GM23338 (cell line): Measurements from ENCODE around the gene NCOR2. TPM values are rescaled to one million over a fixed set of nuclear protein-coding genes. Genes with fewer than 3 reads are reported as not detected.

Source experiments
- ATAC-seq: fragments of 200-7000 bp; cut with Tn5 transposase; 3 replicates; pipeline ENCODE4 v1.9.1; 2020
- DNase-seq: peaks from one replicate; pipeline ENCODE4 v3.0.0-alpha.2; 2015; ENCODE audit warnings: low spot score
- H2AFZ ChIP-seq: fragments of 200-600 bp; sonication (generic); 2 replicates; pipeline ENCODE4 v1.8.0; 2016; ENCODE audit warnings: antibody characterized with exemption, mild to moderate bottlenecking, moderate library complexity
- H3F3A ChIP-seq: fragments of 200-600 bp; sonication (generic); replicated peaks from 2 replicates; pipeline ENCODE4 v1.8.0; 2017; ENCODE audit warnings: antibody characterized with exemption, mixed run types, low read depth
- H3K27ac ChIP-seq: fragments of 200-600 bp; sonication (generic); 2 replicates; pipeline ENCODE4 v1.6.1; 2016; ENCODE audit warnings: low read depth
- H3K27me3 ChIP-seq: fragments of 200-600 bp; sonication (generic); 2 replicates; pipeline ENCODE4 v1.8.0; 2016; ENCODE audit warnings: mild to moderate bottlenecking, mixed run types, moderate library complexity; ENCODE audit not compliant: insufficient read depth
- H3K36me3 ChIP-seq: fragments of 200-600 bp; sonication (generic); 2 replicates; pipeline ENCODE4 v1.8.0; 2016; ENCODE audit warnings: mild to moderate bottlenecking; ENCODE audit not compliant: insufficient read depth
- H3K4me1 ChIP-seq: fragments of 200-600 bp; sonication (generic); 2 replicates; pipeline ENCODE4 v1.8.0; 2016; ENCODE audit warnings: mild to moderate bottlenecking, moderate library complexity; ENCODE audit not compliant: insufficient read depth
- H3K4me2 ChIP-seq: fragments of 200-600 bp; sonication (generic); 2 replicates; pipeline ENCODE4 v1.7.1; 2017; ENCODE audit warnings: mixed run types
- H3K4me3 ChIP-seq: fragments of 200-600 bp; sonication (generic); 2 replicates; pipeline ENCODE4 v1.6.1; 2016; ENCODE audit warnings: mixed run types
- H3K79me2 ChIP-seq: fragments of 200-600 bp; sonication (generic); replicated peaks from 2 replicates; pipeline ENCODE4 v1.8.0; 2017; ENCODE audit warnings: mild to moderate bottlenecking; ENCODE audit not compliant: insufficient read depth
- H3K9me2 ChIP-seq: fragments of 200-600 bp; sonication (generic); 2 replicates; pipeline ENCODE4 v1.8.0; 2017; ENCODE audit not compliant: insufficient read depth
- H4K20me1 ChIP-seq: fragments of 200-600 bp; sonication (generic); replicated peaks from 2 replicates; pipeline ENCODE4 v1.8.0; 2017; ENCODE audit warnings: mild to moderate bottlenecking; ENCODE audit not compliant: insufficient read depth
- H3K27ac Mint-ChIP-seq: 2 replicates; pipeline ENCODE4 v1.8.0; 2020; ENCODE audit warnings: inconsistent platforms, mild to moderate bottlenecking, moderate library complexity, mixed read lengths
- H3K27me3 Mint-ChIP-seq: 3 replicates; pipeline ENCODE4 v1.8.0; 2022; ENCODE audit warnings: low read depth, mild to moderate bottlenecking, moderate library complexity, mixed read lengths, inconsistent platforms; ENCODE audit not compliant: insufficient read depth, poor library complexity
- H3K36me3 Mint-ChIP-seq: 3 replicates; pipeline ENCODE4 v1.8.0; 2021; ENCODE audit warnings: low read depth, mild to moderate bottlenecking, inconsistent platforms, moderate library complexity, mixed read lengths
- H3K4me1 Mint-ChIP-seq: 3 replicates; pipeline ENCODE4 v1.8.0; 2020; ENCODE audit warnings: mild to moderate bottlenecking, inconsistent platforms, mixed read lengths
- H3K4me3 Mint-ChIP-seq: 3 replicates; pipeline ENCODE4 v1.8.0; 2021; ENCODE audit warnings: moderate library complexity, mild to moderate bottlenecking, inconsistent platforms, mixed read lengths
- H3K9me3 Mint-ChIP-seq: 3 replicates; pipeline ENCODE4 v1.8.0; 2020; ENCODE audit warnings: moderate library complexity, mild to moderate bottlenecking, inconsistent platforms, mixed read lengths
- CREB1 ChIP-seq: fragments of 250-450 bp; sonication (Bioruptor Pico); IDR thresholded peaks from 2 replicates; pipeline ENCODE4 v1.5.0; 2020; ENCODE audit warnings: low read depth, mild to moderate bottlenecking, moderate library complexity
- EZH2 ChIP-seq: fragments of 200-600 bp; sonication (generic); IDR thresholded peaks from one replicate; pipeline ENCODE4 v1.8.0; 2017; ENCODE audit warnings: antibody characterized with exemption, mild to moderate bottlenecking, low read depth; ENCODE audit not compliant: unreplicated experiment
- EZH2phosphoT487 ChIP-seq: fragments of 200-600 bp; sonication (generic); IDR thresholded peaks from one replicate; pipeline ENCODE4 v1.8.1; 2018; ENCODE audit warnings: antibody characterized with exemption; ENCODE audit not compliant: unreplicated experiment
- JUNB ChIP-seq: IDR thresholded peaks from one replicate; pipeline ENCODE4 v1.6.1; 2016; ENCODE audit warnings: antibody characterized with exemption; ENCODE audit not compliant: unreplicated experiment
- NANOG ChIP-seq: IDR thresholded peaks from 2 replicates; pipeline ENCODE4 v1.6.1; 2016; ENCODE audit warnings: antibody characterized with exemption, borderline replicate concordance
- POLR2AphosphoS5 ChIP-seq: IDR thresholded peaks from 2 replicates; pipeline ENCODE4 v1.6.1; 2016; ENCODE audit warnings: antibody characterized with exemption, low read depth
- STAT1 ChIP-seq: IDR thresholded peaks from one replicate; pipeline ENCODE4 v1.6.1; 2016; ENCODE audit warnings: antibody characterized with exemption; ENCODE audit not compliant: unreplicated experiment
- ZNF114 ChIP-seq: fragments of 250-450 bp; sonication (Bioruptor Pico); IDR thresholded peaks from 2 replicates; pipeline ENCODE4 v1.5.0; 2020; ENCODE audit warnings: mild to moderate bottlenecking, moderate library complexity
- ZNF331 ChIP-seq: fragments of 250-450 bp; sonication (Bioruptor Pico); IDR thresholded peaks from 2 replicates; pipeline ENCODE4 v1.5.0; 2020; ENCODE audit warnings: low read depth, mild to moderate bottlenecking, moderate library complexity
- polyA plus RNA-seq: library from polyadenylated mRNA; unstranded; fragments of >200 nt; fragmentation: Nextera tagmentation; extraction: Ambion mirVana; gene quantifications from 2 replicates; pipeline ENCODE4 v1.2.1, GENCODE V29; 2016
- total RNA-seq: library from RNA; depleted of rRNA; stranded (reverse); fragments of >200 nt; shearing (Covaris generic); gene quantifications from 2 replicates; pipeline ENCODE4 v1.2.3, GENCODE V29; 2014
- TF ChIP-seq, protein P1 (sequence below): IDR thresholded peaks from 2 replicates; pipeline ENCODE4 v1.6.1; 2016; ENCODE audit warnings: antibody characterized with exemption
- TF ChIP-seq, protein P2 (sequence below): IDR thresholded peaks from one replicate; pipeline ENCODE4 v1.6.1; 2018; ENCODE audit warnings: antibody characterized with exemption; ENCODE audit not compliant: unreplicated experiment
- TF ChIP-seq, protein P3 (sequence below), 2 experiments: fragments of 200-600 bp in 1 of 2; sonication (generic) in 1 of 2; conservative IDR thresholded peaks; 2 replicates each; pipeline versions ENCODE4 v1.5.1 to v1.6.1; 2016 to 2017; ENCODE audit warnings: antibody characterized with exemption in 2 of 2, low read depth in 2 of 2, mild to moderate bottlenecking in 2 of 2, moderate library complexity in 1 of 2
- TF ChIP-seq, protein P4 (sequence below): fragments of 250-450 bp; sonication (Bioruptor Pico); IDR thresholded peaks from 2 replicates; pipeline ENCODE4 v1.5.0; 2020; ENCODE audit warnings: mild to moderate bottlenecking, moderate library complexity

The NCOR2 gene
- total and polyA plus RNA-seq, 2 experiments from 2014 or later = 69.6 to 190 TPM

DNA sequence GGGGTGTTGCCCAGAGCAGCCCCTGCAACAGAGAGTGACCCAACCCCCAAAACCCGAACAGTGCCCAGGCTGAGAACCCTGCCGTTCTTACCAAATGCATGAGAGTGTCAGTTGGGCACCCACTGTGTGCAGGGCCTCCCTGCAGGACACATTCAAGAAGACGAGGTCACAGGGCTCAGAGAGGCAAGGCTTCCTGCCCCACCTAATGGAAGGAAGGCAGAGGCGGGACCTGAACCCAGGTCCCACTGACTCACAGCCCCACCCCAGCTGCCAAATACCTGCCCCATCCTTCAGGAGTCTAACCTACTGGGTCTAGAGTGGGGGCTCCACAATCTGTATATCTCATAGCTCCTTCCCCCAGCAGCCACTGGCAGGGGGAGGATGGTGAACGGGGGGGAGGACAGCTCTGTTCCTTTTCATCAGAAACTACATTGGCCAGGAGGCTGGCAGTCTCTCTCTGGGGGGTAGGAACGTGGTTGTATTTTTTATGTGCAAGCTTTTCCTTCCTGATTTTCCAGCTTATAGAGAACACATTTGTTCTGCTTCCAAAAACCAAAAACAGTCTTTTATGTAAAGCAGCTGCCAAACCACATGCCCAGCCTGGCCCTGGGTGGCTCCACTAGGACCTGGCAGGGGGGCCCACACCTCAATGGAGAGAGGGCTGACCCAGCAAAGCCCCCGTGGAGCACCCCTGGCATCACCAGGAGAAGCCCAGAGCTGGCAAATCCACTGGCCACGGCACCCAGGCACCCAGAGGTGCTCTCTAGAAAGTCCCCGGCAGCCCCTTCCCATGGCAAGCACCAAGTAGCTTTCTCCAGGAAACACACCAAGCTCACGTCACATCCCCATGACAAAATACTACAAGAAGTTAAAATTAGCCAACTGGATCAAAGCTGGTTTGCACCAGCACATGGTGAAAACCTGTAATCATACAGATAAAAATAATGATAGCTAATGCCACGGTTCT is 17.0 kb downstream of the NCOR2 start:
- no peaks in the 10 kb centered on the region for H3K36me3 ChIP-seq
- no peaks in the 10 kb centered on the region for H3K27me3 ChIP-seq
- 0 out of 2 replicates have a peak overlapping the region, but pooled peaks have one; percentile 84 for H3K27ac ChIP-seq
- no peaks in the 10 kb centered on the region for H3K9me2 ChIP-seq
- Mint-ChIP-seq H3K27ac (peak overlapping the region; percentile 96), H3K4me1 (peaks cover 61% of the 10 kb centered on the region), H3K4me3 (peak overlapping the region; percentile 3; the same call in 1 of the 3 replicates), H3K9me3 (no peaks in the 10 kb centered on the region), H3K27me3 (peaks cover 22% of the 10 kb centered on the region), H3K36me3 (peaks cover 18% of the 10 kb centered on the region)
- DNase-seq (no peak), ATAC-seq (no peak)
- peak overlapping the region; percentile 72; the same call in 1 of the 2 replicates for H3K4me2 ChIP-seq
- no peak overlapping the region for H3K4me3 ChIP-seq
- H3F3A ChIP-seq = peaks cover 10% of the 10 kb centered on the region; the same call in 1 of the 2 replicates
- H3K4me1 ChIP-seq = peaks cover 43% of the 10 kb centered on the region
- TF ChIP-seq ZNF331 (CRISPR knock-in tag) = no peak
- TF ChIP-seq, protein P1, sequence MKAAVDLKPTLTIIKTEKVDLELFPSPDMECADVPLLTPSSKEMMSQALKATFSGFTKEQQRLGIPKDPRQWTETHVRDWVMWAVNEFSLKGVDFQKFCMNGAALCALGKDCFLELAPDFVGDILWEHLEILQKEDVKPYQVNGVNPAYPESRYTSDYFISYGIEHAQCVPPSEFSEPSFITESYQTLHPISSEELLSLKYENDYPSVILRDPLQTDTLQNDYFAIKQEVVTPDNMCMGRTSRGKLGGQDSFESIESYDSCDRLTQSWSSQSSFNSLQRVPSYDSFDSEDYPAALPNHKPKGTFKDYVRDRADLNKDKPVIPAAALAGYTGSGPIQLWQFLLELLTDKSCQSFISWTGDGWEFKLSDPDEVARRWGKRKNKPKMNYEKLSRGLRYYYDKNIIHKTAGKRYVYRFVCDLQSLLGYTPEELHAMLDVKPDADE = no peak
- TF ChIP-seq, protein P2, sequence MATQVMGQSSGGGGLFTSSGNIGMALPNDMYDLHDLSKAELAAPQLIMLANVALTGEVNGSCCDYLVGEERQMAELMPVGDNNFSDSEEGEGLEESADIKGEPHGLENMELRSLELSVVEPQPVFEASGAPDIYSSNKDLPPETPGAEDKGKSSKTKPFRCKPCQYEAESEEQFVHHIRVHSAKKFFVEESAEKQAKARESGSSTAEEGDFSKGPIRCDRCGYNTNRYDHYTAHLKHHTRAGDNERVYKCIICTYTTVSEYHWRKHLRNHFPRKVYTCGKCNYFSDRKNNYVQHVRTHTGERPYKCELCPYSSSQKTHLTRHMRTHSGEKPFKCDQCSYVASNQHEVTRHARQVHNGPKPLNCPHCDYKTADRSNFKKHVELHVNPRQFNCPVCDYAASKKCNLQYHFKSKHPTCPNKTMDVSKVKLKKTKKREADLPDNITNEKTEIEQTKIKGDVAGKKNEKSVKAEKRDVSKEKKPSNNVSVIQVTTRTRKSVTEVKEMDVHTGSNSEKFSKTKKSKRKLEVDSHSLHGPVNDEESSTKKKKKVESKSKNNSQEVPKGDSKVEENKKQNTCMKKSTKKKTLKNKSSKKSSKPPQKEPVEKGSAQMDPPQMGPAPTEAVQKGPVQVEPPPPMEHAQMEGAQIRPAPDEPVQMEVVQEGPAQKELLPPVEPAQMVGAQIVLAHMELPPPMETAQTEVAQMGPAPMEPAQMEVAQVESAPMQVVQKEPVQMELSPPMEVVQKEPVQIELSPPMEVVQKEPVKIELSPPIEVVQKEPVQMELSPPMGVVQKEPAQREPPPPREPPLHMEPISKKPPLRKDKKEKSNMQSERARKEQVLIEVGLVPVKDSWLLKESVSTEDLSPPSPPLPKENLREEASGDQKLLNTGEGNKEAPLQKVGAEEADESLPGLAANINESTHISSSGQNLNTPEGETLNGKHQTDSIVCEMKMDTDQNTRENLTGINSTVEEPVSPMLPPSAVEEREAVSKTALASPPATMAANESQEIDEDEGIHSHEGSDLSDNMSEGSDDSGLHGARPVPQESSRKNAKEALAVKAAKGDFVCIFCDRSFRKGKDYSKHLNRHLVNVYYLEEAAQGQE = no peak
- no peak for TF ChIP-seq CREB1 (CRISPR knock-in tag)
- no peak for TF ChIP-seq ZNF114 (CRISPR knock-in tag)
- no peak for TF ChIP-seq POLR2AphosphoS5
- no peak for TF ChIP-seq STAT1
- TF ChIP-seq, protein P3, sequence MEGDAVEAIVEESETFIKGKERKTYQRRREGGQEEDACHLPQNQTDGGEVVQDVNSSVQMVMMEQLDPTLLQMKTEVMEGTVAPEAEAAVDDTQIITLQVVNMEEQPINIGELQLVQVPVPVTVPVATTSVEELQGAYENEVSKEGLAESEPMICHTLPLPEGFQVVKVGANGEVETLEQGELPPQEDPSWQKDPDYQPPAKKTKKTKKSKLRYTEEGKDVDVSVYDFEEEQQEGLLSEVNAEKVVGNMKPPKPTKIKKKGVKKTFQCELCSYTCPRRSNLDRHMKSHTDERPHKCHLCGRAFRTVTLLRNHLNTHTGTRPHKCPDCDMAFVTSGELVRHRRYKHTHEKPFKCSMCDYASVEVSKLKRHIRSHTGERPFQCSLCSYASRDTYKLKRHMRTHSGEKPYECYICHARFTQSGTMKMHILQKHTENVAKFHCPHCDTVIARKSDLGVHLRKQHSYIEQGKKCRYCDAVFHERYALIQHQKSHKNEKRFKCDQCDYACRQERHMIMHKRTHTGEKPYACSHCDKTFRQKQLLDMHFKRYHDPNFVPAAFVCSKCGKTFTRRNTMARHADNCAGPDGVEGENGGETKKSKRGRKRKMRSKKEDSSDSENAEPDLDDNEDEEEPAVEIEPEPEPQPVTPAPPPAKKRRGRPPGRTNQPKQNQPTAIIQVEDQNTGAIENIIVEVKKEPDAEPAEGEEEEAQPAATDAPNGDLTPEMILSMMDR (conservative IDR thresholded peaks at IDR 0.05; ENCODE audit: low read depth in 2 of 2) = no peak
- TF ChIP-seq JUNB = no peak
- no peak for TF ChIP-seq EZH2phosphoT487
- TF ChIP-seq, protein P4, sequence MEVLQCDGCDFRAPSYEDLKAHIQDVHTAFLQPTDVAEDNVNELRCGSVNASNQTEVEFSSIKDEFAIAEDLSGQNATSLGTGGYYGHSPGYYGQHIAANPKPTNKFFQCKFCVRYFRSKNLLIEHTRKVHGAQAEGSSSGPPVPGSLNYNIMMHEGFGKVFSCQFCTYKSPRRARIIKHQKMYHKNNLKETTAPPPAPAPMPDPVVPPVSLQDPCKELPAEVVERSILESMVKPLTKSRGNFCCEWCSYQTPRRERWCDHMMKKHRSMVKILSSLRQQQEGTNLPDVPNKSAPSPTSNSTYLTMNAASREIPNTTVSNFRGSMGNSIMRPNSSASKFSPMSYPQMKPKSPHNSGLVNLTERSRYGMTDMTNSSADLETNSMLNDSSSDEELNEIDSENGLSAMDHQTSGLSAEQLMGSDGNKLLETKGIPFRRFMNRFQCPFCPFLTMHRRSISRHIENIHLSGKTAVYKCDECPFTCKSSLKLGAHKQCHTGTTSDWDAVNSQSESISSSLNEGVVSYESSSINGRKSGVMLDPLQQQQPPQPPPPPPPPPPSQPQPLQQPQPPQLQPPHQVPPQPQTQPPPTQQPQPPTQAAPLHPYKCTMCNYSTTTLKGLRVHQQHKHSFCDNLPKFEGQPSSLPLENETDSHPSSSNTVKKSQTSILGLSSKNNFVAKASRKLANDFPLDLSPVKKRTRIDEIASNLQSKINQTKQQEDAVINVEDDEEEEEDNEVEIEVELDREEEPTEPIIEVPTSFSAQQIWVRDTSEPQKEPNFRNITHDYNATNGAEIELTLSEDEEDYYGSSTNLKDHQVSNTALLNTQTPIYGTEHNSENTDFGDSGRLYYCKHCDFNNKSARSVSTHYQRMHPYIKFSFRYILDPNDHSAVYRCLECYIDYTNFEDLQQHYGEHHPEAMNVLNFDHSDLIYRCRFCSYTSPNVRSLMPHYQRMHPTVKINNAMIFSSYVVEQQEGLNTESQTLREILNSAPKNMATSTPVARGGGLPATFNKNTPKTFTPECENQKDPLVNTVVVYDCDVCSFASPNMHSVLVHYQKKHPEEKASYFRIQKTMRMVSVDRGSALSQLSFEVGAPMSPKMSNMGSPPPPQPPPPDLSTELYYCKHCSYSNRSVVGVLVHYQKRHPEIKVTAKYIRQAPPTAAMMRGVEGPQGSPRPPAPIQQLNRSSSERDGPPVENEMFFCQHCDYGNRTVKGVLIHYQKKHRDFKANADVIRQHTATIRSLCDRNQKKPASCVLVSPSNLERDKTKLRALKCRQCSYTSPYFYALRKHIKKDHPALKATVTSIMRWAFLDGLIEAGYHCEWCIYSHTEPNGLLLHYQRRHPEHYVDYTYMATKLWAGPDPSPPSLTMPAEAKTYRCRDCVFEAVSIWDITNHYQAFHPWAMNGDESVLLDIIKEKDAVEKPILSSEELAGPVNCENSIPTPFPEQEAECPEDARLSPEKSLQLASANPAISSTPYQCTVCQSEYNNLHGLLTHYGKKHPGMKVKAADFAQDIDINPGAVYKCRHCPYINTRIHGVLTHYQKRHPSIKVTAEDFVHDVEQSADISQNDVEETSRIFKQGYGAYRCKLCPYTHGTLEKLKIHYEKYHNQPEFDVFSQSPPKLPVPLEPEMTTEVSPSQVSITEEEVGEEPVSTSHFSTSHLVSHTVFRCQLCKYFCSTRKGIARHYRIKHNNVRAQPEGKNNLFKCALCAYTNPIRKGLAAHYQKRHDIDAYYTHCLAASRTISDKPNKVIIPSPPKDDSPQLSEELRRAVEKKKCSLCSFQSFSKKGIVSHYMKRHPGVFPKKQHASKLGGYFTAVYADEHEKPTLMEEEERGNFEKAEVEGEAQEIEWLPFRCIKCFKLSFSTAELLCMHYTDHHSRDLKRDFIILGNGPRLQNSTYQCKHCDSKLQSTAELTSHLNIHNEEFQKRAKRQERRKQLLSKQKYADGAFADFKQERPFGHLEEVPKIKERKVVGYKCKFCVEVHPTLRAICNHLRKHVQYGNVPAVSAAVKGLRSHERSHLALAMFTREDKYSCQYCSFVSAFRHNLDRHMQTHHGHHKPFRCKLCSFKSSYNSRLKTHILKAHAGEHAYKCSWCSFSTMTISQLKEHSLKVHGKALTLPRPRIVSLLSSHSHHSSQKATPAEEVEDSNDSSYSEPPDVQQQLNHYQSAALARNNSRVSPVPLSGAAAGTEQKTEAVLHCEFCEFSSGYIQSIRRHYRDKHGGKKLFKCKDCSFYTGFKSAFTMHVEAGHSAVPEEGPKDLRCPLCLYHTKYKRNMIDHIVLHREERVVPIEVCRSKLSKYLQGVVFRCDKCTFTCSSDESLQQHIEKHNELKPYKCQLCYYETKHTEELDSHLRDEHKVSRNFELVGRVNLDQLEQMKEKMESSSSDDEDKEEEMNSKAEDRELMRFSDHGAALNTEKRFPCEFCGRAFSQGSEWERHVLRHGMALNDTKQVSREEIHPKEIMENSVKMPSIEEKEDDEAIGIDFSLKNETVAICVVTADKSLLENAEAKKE (CRISPR knock-in tag) = no peak
- TF ChIP-seq NANOG = no peak
- TF ChIP-seq EZH2 = no peak
- H3K79me2 ChIP-seq = peaks cover 100% of the 10 kb centered on the region
- peaks cover 66% of the 10 kb centered on the region for H4K20me1 ChIP-seq
- H2AFZ ChIP-seq = no peak overlapping the region
